ENCODE data around the gene RALGAPA2.

DNA sequence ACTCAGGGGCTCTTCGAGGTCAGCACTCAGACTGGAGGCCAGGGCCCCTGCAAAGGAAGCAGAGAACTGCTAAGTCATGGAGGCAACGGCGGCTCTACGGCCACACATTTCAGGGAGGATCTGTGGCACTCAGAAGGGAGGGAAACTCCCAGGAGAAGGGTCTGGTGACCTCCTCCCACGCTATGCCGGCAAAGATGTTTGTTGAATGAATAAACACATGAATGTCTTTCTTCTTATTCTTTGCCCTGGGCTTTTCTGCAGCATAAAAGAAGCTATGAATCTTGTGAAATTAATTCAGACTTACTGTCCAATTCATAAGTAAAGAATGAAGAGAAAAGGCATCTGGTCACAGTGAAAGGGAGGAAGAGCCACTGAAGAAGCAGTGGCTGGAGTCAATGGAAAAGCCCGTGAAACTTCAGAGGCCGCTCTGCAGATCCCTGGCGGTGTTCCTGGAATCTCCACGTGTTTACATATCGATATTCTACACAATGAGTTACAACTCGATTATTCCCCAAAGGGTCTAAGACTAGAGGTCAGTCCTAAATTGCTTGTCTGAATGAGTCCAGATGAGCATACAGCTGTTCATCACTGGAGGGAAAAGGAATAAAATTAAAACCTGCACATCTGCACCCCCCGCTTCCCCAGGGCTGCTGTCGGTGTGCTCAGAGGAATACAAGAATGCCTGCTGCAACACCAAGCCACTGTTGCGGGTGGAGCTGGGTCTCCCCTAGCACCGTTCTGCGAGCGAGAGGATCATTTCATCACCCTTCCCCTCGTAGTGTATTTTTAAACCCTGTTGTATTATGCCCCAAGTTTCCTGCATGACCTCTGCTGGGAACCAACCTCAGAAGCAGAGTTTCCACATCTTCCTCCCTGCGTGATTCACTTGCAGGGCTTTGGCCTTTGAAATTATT, 319.0 kb downstream of the RALGAPA2 start:
- TF ChIP-seq, protein P1, sequence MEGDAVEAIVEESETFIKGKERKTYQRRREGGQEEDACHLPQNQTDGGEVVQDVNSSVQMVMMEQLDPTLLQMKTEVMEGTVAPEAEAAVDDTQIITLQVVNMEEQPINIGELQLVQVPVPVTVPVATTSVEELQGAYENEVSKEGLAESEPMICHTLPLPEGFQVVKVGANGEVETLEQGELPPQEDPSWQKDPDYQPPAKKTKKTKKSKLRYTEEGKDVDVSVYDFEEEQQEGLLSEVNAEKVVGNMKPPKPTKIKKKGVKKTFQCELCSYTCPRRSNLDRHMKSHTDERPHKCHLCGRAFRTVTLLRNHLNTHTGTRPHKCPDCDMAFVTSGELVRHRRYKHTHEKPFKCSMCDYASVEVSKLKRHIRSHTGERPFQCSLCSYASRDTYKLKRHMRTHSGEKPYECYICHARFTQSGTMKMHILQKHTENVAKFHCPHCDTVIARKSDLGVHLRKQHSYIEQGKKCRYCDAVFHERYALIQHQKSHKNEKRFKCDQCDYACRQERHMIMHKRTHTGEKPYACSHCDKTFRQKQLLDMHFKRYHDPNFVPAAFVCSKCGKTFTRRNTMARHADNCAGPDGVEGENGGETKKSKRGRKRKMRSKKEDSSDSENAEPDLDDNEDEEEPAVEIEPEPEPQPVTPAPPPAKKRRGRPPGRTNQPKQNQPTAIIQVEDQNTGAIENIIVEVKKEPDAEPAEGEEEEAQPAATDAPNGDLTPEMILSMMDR (IDR thresholded peaks at IDR 0.05; ENCODE audit: insufficient read depth, low read length, poor library complexity, severe bottlenecking), result no peak
- no peak for TF ChIP-seq EZH2phosphoT487 (conservative IDR thresholded peaks at IDR 0.05; ENCODE audit: low read length)
